Stimulated activated CD4-positive, alpha-beta T cell treated with anti-CD3 and anti-CD28 coated beads, TNF-alpha, amount 100 ng/mL, for 4 hours (primary cell): Measurements from ENCODE around the gene FHL1.

ENCODE experiments used
- DNase-seq, 3 experiments: peaks; one replicate each; pipeline ENCODE4 v3.0.0-alpha.2; 2020; ENCODE audit warnings: low read depth in 3 of 3

The FHL1 gene

DNA sequence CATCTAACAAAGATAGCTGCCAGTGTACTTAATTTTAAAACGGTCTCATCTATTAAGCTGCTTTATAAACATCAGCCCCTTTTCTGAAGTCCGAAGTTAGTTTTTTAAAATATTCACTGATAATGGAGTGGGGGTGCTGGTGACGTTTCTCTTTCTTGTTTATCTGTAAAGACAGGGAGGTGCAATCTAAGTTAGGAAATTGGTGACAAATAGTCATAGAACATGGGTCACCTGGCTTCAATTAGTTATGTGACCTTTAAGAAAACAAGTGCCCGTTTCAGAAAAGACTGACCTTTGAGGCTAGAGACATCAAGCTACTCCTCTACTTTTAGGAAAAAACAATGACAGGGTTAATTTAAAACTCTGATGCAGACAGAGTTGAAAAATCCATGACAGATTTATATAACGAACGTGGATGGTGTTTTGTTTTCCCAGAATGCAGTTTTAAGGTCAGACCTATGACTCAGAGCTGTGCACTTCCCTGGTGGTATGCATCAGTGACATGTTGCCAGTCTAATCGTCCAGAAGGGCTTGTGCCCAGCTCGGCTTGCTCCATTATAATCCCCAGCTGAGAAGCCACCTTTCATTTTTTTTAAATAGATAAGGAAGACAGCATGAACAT lies 38.2 kb downstream of the FHL1 start:
- no peak for DNase-seq

DNA sequence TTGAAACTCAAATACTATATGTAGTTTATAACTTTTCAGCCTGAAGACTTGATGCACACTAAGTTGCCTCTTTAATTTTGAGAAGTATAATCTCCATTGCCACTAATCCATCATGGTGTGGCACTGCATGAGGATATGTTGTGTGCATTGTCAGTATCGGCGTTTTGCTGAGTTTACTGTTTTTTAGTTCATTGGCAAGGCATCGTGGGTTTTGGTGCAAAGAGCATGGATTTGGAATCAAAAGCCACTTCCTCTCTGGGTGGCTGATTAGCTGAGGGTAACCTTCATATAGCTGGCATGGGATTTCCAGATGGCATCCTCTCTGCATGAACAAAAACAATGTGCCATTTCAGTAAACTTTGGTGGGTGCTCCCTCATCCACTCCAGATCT lies 38.7 kb downstream of the FHL1 start:
- DNase-seq, result no peak

DNA sequence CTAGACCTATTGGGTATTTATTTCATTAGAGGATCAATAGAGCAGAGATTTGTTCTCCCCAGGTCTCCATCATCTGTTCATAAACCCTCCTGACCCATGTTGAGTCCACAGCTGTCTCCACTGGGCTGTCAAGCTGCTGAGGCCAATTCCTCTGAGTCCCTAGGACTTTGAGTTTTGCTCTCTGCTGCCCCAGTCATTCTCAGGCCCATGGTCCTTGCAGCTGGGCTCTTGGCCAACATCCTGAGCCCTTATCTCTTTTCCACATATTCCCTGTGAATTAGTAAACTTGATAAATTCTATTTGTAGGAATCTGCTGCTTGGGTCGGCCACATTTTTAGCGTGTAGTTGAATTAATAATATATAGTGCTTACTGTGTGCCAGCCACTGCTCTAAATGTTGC lies 41.9 kb downstream of the FHL1 start:
- no peak for DNase-seq

DNA sequence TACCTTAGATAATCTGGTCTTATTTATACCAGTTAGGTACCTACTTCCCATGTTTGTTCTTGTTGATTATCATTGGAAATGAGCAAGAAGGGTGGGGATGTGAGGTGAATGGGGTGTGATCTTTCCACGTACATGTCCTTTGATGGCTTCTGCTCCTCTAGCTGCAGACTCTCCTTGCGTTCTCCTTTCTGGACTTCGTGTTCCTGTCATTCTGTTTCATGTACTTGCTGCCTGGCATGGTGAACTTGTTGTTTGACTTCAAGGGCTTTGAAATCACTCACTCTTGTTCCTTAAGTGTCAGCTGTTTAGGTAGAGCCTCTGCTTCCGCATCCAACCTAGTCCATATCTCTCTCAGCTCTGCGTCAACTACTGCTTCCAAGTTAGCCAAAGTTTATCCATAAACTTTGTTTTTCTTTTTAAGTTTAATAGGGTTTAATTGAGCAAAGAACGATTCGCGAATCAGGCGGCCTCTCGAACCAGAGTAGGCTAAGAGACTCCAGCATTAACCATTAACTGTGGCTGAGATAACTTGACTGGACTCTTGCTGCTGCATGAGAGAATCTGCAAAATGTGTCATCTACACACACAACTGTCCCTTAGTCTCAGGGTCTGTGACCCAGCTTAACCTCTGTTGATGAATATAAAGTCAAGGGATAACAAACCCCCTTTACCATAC lies 42.8 kb downstream of the FHL1 start:
- DNase-seq, result no peak

DNA sequence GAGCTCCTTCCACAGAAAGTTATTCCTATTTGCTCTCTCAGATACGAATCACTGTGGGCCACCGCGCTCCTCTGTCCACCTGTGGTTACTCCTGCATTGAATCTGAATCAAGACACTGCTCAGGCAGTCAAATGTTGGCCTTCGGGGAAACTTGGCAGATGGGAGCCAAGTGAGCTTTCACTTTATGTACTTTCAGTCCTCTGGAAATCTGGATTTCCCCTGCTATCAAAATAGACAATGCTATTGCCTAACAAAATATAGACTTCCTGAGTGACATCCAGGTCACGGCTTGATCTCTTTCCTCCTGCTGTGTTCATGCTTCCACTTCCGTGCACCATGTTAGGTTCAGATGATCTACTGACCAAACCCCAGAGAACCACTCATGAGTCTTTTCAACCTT lies 43.8 kb downstream of the FHL1 start:
- no peak for DNase-seq

DNA sequence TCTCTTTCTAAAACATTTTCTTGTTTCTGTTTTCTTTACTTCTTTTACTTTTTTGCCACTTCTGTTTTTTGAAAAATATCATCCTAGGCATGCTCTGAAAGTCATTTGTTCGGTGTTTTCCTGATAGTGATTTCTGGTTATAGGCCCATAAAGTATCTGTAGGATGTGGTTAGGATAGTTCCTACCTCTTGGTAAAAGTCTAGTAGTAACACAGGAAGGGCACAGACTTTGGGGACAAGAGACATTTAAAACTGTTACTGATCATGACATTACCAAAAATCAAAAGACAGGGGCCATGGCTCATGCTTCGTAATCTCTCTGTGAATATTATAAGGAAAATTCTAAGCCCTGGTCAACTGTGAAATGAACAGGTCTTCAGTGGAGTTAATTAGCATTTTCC lies 44.8 kb downstream of the FHL1 start:
- no peak for DNase-seq

DNA sequence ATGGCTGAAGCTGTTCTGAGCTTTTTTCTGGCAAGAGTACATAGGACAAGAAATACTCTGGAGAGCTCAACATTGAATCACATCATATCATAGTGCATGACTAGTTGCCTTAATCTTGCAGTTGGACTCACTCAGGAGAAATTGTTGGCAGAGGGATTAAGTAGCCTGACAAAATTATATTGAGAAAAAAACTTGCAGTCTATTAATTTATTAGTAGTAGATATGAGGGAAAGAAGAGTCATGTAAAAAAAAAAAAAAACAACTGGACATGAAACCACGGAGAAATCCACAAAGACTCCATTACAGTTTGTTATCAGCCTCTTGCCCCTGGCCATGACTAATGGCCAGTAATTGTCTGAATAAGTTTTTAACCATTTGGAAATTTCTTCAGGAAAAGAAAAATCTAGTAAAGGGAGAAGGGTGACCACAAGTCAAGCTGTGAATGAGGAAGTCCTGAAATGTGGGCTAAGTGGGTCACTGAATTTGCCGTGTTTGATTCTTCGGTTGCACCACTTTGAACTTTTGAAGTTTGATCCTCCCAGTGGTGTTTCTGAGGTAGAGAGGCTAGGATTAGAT lies 45.6 kb downstream of the FHL1 start:
- no peak for DNase-seq

DNA sequence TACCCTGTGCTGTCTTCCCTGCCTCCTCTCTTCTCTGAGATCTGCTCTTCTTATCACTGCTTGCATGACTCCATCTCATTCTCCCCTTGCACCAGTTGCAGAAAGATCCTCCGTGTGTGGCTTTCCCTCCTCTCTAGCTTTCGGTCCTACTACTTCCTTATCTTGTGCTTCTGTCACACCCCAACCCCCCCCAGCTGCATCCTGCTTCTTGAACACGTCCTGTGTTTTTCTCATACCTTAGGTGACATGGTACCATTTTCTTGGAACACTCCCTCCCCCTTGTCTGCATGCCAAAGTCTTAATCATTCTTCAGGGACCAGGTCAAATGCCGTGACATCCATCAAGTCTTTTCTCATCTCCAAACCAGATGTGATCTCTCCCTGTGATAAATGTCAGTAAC lies 46.4 kb downstream of the FHL1 start:
- no peak for DNase-seq

DNA sequence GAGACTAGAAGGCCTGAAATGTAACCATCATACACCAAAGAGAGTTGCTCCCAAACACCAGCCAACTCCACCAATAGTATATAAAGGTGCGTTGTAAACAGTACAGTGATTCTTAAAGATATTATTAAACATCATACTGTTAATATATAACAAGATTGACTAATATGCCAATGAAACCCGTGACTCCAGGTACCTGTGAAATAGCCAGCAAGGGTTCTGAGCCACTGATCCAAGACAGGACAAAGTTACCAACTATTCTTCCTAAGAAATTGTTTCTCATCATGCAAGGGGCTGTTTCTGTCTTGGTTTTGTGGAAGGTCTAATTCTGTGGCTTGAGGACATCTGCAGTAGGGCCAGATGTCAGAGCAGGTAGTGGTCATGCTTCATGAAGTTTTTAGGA lies 47.2 kb downstream of the FHL1 start:
- DNase-seq, result no peak

DNA sequence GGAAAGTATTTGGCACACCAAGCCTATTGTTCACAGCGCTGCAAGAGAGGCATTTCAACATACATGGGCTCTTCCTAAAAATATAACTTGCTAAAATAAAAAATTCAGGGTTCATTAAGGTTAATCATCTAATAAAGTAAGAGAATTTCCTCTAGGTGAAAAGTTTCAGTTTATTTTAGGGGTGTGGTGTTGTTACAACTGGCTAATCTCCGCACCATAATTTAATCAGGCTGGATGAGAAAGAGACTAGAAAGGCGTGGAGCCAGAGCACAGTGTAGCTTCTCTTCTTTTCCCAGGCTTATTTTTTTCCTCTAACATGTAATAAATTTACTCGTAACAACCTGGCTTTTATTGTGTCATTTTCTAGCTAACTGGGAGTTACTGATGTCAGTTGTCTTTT lies 47.9 kb downstream of the FHL1 start:
- DNase-seq, result no peak

DNA sequence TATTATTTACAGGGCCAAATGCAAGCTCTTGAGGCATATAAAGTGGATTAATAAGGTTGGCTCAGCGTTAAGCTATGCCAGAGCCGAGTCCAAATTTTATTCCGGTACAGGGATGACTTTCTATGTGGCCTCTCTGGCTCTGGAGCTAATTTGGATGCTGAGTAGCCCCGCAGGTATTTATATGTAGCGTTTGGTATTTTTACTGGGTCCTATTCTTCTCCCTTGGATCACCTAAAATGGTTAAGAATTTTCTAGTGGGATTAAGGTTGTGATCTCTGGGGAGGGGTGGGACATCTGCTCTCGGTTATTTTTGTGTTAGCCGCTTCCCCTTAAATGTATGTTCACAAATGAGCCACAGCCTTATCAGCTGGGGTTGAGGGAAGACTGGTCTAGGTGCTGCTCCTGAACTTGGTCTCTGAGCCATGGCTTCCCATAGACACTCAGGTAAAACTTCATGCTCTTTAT lies 49.4 kb downstream of the FHL1 start:
- no peak for DNase-seq

DNA sequence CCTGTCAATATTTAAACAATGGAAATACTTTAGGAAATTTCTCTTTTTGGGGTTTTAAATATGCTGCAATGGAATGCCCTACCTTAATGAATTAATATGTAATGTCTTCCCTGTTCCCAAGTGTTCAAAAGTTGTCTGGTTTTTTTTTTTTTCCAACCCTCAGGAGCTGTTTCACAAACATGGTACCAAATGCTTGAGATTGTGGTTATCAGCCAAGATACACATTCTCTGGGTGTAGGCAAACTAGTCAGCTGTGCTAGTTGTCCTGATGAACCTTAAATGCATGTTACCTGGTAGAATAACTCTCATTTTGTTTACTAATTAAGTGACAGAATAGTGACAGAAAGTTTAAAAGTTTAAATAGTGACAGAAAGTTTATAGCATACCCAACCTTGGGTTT lies 50.7 kb downstream of the FHL1 start:
- no peak for DNase-seq

DNA sequence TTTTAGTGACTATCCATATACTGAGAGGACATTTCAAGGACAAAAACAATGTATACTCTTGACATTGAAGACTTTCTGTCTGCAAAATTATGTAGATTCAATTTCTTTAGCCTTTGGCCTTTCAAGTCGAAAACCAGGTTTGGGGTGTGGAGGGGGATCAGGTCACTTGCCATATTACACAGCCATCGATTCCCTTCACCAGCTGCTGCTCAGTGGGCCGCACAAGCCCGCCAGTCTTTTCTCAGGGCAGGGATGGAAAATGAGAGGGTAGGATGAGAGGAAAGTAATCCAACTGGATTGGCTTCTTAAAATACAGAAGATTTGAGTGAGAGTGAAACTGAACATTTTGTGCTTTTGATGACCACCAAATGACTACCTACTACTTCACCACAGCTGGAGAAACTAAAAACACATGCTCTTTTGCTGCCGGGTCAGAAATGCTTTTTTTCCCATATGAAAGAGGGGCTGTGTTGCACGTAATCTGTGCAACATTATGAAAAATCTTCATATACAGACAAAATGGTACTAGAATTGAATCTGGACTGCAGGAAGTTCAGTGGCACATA lies 51.4 kb downstream of the FHL1 start:
- DNase-seq, result no peak

DNA sequence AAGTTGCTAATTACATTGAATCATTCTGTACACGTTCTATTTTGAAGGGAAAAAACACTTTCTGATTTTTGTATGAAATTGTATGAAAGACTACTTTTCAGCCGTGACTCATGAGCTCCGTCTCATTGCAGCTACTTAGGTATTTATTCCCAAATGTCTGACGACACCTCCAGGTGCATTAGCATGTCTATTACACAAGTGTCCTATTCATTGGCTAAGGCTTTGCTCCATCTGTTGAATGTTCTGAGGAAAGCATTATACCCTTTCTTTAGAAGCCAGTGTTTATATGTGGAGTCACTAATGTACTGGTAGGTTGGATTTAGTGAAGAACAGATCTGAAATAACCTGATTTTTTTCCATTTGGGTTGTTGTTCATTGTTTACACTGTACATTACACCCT lies 52.0 kb downstream of the FHL1 start:
- no peak for DNase-seq

DNA sequence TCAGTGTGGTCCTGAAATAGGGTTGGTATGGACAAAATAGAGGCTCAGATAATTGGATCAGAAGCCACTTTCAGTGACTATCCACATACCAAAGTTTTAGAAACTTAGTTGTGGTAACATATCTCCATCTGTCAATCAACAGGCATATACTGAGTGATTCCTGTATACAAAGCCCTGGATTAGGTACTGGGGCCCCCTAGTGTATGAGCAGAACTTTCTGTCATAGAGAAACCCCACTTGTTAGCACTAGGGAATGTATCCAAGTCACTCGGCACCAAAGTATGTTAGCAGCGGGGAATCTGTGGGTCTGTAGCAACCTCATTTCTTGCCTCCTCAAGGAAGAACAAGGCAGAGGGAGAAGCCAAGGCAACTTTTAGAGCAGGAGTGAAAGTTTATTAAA lies 53.1 kb downstream of the FHL1 start:
- no peak for DNase-seq

DNA sequence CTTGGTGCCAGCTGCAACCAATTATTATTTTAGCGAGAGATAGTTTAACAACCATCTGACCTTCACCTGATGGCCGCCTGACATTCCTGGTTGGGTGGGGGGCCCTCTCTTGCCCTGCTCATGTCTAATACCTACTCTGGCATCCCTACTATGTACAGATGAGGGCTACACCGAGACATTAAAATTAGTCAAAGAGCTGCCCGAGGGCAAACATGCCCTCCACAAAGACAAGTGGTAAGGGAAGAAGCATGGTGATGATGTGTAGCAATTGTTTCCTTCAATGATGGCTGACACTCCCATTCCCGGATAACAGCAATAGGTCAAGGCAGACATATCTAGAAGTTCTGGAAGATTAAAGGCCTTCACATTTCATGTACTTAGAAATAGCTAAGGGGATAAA lies 54.3 kb downstream of the FHL1 start:
- no peak for DNase-seq

DNA sequence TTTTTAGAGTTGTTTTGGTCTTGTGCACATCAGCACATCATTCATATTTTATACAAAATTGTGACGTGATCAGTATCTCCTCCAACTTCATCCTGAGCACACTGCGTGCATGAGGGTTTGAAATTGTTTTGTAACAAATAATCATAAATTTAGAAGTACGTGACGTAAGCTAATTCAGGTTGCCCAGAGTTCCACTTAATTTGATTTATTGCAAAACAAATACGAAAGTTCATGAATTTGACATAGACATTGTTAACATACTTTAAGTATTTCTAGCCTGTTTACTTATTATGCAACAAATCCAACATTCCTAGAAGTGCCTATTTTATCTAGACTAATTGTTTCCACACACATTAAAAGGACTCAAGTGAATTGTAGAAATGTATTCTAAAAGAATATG lies 55.6 kb downstream of the FHL1 start:
- no peak for DNase-seq

DNA sequence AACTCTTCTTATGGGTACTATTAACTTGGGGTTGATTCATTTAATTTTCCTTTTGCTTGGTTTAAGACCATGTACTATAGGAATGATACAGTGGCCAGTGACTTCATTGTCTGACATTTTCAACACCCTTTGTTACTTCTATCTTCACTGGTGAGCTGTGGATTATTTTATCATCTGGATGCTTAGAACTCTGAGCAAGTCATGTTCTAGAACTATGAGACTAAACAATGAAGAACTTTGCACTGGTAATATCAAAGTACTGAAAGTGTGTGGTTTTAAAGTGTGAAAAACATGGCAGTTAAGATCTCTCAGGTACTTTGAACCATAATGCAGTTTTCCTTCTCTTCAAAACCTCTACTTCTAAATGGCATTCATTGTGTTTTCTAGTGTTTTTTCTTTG lies 56.1 kb downstream of the FHL1 start:
- DNase-seq, result no peak

DNA sequence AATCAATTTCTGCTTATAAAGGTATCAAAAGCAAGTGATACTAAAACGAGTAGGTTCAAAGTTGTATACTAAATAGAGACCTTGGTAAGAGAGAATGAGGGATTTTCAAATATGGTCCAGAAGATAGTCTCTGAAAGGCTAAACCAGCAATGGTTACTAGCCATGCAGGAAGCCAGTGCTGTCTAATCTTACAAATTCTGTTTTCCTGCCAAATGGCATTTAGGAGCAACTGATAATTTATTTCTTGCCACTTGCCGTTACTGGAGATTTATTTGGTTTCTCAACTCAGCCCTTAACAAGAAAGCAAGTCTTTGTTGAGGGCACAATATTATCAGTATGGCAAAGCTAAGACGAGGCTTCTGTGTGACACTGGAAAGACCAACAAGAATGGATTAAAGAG lies 56.6 kb downstream of the FHL1 start:
- DNase-seq, result no peak

DNA sequence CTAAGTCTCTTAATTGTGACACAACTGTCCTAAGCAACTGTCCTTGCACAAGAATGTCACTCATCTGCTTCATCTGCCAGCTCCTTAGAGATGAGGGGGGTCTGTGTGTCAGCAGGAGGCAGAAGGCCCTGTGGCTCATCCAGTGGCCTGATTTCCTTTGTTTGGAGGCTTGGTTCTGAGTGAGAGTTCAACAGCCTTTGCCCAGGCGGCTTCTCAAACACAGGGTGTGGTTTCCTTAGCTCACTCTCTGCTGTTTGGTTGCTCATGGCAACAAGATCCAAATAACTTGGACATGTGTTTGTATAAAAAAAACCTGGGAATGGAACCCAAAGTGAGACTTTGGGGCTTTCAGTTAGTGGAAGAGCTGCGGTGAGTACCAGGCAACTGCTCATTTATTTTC lies 57.2 kb downstream of the FHL1 start:
- no peak for DNase-seq

DNA sequence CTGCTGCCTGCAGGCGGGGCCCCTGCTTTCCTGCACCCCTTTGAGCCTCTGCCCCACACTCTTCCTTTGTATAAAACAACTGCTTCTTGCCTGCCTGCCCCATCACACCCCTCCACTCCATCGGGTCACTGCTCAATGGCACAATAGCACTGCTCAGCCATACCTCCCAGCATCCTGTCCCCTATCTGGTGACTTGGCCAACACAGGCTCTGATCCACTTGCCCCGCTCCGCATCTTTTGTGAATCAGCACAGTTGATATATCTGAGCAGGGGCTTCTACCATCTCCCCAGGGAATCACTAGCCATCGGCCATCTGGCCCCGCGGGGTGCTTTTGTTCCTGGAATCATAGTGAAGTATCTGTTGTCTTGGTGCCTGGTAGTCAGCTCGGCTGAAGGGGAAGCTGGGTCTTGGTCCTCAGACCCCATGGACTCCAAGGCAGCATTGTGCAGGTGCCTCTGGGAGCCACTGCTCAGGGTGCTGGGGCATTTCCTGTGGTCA lies 58.6 kb downstream of the FHL1 start:
- DNase-seq, result no peak

DNA sequence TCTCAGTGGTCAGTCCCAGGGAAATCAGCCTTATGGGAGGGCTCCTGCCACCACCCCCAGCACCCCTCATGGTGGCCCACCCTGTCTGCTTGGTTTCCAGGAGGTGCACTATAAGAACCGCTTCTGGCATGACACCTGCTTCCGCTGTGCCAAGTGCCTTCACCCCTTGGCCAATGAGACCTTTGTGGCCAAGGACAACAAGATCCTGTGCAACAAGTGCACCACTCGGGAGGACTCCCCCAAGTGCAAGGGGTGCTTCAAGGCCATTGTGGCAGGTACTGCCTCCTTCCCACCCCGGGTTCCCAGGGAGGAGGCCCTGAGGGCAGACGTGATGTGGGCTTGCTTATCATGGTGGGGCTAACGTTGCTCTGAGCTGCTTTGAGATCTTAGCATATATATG lies 59.6 kb downstream of the FHL1 start:
- no peak for DNase-seq

DNA sequence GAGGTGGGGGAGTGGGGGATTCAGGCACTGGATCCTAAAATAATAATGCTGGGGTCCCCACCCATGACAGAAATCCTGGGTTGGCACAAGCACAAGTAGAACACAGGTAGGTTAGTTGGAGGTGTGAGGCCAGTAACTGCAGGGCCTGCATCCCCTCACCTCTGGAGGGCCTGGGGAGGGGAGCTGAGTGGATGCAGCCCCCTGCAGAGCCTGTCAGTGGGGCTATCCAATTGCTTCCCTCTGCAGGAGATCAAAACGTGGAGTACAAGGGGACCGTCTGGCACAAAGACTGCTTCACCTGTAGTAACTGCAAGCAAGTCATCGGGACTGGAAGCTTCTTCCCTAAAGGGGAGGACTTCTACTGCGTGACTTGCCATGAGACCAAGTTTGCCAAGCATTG lies 60.2 kb downstream of the FHL1 start:
- no peak for DNase-seq
